GM19328 (cell line): ENCODE measurements around the gene CHD2.
A peak's percentile ranks its signal among the peaks of the same experiment; 100 is the strongest.

ENCODE experiments used
- ATAC-seq: cut with Tn5 transposase; IDR thresholded peaks from one replicate; pipeline ENCODE4 v1.9.1; 2021; ENCODE audit warnings: mild to moderate bottlenecking, moderate library complexity; ENCODE audit not compliant: unreplicated experiment

The CHD2 gene

GRCh38 chr15:93005133-93005532 is 105.0 kb downstream of the CHD2 start:
- ATAC-seq: no peak

- no peak for ATAC-seq
These were observed 107.9 kb downstream of the CHD2 start for GRCh38 chr15:93007994-93008393.

DNA sequence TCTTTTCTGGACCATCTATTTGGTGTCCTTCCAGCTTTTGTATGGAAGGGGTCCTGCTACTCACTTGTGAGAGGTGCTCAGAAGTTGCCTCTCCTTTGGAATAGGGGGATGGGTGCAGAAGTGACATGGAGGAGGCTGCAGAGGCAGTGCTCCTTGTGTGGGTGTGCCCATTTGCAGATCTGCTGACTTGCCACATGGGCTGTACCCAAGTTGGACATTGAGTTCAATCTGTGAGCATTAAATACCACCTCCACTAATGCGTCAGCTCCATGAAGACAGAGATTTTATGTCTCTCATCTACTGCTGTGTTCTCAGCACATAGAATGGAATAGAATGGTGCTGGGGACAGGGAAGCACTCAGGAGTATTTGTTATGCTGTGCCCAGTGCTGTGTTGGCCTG is 112.7 kb downstream of the CHD2 start:
- ATAC-seq: no peak

- ATAC-seq: no peak
These were observed 117.4 kb downstream of the CHD2 start for GRCh38 chr15:93017526-93017925.

DNA sequence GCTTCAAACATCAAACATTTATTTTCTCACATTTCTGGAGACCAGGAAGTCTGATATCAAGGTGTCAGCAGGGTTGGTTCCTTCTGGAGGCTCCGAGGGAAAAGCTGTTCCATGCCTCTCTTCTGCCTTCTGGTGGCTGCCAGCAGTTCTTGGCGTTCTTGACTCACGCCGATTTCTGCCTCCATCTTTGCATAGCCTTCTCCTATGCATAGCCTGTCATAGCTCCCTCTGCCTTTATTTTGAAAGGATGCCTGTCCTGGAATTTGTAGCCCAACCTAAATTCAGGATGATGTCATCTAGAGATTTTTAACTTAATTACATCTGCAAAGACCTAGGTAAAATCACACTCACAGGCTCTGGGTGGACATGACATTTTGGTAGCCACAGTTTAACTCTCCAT is 118.5 kb downstream of the CHD2 start:
- no peak for ATAC-seq

- no peak for ATAC-seq
These were observed 119.0 kb downstream of the CHD2 start for GRCh38 chr15:93019090-93019489.

GRCh38 chr15:93019971-93020370 is 119.8 kb downstream of the CHD2 start:
- no peak for ATAC-seq

DNA sequence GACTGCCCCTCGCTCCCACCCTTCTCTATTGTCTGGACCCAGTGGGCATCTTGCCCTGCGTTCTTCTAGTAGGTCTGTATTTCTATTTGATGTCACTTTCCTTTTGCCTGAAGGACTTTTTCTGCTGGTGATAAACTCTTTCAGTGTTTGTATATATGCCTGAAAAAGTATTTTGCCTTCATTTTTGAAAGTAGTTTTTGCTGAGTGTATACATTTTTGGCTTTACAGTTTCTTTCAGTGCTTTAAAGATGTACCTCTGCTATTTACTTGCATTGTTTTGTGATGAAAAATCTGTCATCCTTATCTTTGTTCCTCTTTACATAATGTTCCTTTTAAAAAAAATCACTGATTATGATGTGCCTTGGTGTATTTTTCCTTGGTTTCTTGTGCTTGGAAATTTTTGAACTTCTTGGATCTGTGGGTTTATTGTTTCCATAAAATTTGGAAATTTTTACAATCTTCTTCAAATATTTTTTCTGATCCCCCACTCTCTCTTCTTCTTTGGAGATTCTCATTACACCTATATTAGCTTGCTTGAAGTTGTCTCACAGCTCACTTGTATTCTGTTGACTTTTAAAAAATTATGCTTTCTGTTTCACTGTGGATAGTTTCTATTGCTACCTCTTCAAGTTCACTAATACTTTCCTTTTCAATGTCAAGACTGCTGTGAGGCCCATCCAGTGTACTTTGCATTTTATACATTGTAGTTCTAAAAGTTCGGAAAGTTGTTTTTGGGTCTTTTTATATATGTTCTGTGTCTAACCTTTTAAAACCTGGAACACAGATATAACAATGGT is 121.0 kb downstream of the CHD2 start:
- ATAC-seq: peak; percentile 47

DNA sequence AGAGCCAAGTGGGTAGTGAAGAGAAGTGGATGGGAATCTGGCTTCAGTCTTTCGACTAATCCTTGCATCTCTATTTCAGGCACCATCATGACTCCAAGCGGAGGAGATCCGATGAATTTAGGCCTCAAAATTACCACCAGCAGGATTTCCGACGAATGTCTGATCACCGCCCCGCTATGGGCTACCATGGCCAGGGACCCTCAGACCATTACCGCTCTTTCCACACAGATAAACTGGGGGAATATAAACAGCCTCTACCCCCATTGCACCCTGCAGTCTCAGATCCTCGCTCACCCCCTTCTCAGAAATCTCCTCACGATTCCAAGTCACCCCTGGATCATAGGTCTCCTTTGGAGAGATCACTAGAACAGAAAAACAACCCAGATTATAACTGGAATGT is 124.2 kb downstream of the CHD2 start:
- ATAC-seq: no peak

DNA sequence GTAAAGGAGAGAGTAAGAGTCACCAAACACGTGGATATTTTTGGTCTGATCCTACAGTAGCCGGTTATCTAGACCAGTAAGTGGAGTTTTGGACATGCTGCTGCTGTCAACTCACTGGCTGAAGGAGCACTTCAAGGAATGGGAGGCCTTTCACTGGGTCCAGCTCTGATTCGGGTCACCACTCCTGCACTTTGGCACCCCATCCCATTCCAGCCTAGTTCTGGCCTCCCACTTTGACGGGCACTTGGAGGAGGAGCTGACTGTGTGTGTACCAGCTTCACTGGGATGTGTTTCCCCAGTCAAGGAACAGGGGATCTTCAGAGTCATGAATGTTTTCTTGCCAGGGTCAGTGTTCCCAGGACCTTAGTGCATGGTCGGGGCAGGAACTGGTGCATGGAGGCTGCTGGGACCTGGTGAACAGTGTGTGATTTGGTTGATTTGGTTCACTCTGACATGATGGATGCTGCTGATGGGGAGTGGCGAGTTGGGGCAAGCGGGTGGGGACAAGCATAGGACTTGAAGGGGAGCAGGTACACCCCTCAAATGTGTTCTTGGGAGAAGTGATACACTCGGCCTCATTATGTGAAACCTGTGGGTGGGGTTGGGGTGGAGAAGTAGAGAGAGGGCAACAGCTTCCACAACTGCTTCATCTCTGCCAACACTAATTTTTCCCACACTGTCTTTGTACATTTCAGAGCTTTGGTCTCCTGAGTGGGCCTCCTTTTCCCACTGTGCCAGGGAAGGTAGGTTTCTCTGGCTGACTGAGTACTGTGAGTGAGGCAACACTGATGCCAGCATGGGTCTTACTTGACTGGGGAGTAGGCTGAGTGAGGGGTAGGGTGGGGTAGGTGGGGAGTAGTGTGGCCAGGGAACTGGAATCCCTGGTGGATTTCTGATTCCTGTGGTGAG is 124.8 kb downstream of the CHD2 start:
- ATAC-seq: no peak

GRCh38 chr15:93025625-93025982 is 125.5 kb downstream of the CHD2 start:
- ATAC-seq: no peak

DNA sequence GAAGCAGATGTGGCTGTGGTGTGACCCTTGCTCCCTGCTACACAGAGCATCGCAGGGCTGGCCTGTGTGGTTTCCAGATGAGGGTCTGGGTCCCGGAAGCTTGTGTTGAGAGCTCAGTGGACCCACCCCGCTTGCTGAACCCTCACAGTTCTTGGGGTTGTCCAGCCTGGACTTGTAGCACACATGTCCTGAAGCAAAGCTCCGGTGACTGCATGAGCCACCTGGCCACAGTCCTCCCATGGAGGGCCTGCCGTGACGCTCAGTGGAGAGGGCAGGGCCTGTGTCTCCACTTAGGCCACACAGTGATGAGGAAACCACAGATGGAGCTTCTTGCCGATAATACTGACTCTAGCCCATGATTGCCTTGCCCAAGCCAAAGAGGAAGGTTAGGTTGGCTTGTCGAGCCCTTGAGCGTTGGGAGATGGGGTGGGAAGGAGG is 126.3 kb downstream of the CHD2 start:
- ATAC-seq: no peak

DNA sequence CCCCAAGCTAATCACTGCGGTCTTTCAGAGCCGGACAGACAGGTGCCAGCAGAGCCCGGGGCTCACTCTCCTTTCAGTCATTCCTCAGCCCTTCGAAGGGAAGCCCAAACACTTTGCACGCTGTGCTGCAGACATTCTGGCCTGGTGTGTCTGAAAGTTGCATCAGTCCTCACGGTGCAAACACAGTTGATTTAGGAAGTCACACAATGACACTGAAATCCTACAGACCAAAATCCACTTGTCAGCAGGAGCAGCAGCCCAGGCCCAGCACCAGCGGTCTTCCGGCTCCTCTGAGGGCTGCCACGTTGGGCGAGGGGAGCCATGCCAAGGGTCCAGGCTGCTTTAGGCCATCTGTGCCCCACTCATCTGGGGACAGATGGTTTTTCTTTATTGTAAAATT is 127.3 kb downstream of the CHD2 start:
- no peak for ATAC-seq

DNA sequence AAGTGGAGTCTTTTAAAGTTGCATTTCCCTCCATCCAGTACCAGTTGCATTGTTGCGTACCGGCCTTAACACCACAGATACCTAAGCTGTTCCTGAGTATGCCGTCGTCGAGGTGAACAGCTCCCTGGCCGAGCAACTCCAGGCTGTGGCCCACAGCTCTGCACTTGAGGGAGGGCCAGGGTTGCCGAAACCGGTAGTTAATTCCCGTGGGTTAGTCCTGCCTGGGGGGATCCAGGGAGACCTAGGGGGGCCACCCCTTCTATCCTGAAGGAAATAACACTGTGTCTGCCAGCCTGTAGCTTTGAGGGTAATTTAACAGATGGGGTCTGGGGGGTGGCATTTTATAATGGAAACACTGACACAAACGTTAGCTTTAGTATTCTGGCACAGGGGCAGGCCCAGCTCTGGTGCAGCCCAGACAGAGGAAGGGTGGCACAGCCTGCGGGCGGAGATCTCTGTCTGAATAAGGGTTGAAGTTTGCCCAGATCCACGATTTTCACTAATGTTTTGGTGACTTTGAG is 128.0 kb downstream of the CHD2 start:
- no peak for ATAC-seq

DNA sequence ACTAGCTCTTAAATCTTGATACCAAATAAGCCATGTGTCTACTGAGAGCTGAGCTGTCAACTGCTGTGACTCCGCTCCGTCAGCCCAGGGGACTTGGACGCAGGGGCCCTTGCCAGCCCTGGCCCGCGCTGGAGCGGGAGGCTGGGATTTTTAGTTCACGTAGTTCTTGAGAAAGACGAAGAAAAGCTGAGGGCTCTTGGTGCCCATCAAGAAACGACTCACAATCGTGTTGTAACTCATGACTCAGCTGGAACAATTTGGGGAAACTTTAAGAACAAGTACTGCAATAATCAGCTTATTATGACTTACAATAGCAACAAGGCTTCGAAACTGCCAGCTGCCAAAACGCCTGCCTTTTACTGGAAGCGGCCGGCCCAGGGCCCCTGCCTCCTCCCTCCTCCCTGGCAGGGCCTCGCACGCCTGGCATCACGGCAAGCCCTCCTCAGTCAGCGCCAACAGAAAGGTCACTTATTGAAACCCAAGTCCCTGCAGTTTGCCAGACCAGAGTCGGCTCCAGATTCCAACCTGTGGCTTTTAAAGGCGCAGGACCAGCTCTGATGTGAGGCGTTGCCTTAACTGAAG is 128.6 kb downstream of the CHD2 start:
- ATAC-seq: no peak

DNA sequence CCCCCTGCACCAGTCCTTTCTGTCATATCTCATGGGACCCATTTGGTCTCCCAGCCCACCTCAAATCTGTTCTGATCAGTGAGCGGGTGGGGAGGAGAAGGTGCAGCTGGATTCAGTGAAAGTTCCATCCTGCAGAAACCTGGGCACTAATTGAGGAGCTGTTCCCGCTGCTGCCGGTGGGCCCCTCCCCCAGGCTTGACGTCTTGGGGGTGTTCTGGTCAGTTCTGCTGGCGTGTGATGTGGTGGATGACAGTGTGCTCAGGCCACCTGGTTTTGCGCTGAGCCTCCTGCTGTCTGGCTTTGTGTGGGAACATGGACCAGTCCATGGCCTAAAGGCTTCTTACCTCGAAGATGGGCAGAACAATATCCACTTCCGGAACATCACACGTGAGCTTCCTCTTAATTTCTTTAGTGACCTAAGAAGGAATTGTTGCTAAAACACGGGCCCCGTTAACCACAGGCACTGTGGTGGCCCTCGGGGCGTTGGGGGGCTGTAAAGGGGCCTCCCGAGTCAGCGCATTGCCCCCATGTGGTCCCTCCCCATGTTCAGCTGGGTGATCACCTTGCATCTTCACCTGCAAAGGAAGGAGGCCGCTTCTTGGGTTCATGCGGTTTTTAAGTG is 129.2 kb downstream of the CHD2 start:
- ATAC-seq: no peak

DNA sequence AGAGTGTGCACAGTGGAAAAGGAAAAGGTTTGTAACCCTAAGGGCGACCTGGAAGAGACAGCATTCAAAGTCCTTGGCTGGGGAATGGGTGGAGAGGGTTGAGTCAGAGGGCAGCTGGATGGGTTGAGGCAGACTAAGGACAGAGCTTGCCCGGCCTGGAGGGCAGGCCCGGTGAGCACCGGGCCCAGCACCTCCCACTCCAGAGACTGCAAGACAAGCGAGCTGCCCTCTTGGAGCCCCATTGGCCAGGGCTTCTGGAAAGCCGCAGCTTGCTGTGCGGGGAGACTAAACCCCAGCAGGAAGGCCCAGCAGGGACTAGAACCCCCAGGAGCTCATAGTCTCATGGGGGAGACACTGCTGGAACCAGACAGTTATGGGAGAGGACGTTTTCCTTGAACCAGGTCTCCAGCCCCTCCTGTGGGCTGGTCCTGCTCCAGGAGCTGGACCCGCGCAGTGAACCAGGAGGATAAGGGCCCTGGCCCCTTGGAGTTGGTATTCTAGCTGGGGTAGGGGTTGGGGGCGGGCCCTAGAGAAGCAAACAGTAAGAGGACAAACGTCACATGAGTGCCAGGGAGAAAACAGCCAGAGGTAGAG is 129.8 kb downstream of the CHD2 start:
- ATAC-seq: no peak

GRCh38 chr15:93030430-93031102 is 130.4 kb downstream of the CHD2 start:
- ATAC-seq: peak; percentile 74

GRCh38 chr15:93031103-93031464 is 131.0 kb downstream of the CHD2 start:
- no peak for ATAC-seq
